ENCODE results near the gene PID1.
"Not testable (repeated sequence)": the region's sequence is repeated elsewhere in the genome, so short reads cannot be mapped to it uniquely, and the experiment has no call there.

PID1 gene

DNA sequence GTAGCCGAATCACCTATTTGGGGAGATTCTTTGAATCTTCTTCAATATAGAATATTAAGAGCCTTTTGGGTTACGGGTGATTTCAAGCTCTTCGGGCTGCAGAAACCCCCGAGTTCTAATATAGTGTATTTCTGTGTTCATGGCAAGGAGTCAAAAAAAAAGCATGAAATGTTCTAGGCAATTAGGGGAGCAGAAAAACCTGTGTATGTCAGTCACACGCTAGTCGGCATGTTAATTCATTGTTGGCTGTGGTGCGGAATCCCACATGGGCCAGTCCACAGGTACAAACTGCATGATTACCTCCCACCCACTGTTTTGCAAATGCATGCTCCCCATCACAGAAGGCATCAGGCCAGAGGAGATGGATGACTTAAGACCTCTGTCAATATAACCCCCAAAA lies 161.9 kb downstream of the PID1 start:
- no peak for DNase-seq (ENCODE audit: low read depth)

DNA sequence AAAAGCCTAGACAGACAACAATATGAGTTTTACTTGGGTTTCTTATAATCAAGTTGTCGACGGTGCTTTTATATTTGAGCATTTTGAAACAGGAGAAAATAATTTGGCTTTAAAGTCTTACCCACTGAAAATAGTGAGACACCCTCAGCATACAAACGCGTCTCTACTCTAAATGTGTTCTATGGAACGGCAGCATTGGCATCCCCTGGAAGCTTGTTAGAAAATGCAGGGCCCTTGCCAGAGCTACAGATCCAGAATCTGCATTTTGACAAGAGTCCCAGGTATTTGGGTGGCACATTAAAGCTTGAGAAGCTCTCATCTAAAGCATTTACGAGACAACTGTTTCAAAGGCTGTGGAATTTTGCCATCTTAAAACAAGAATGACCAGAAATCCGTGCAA lies 163.5 kb downstream of the PID1 start:
- DNase-seq (ENCODE audit: low read depth), result no peak

DNA sequence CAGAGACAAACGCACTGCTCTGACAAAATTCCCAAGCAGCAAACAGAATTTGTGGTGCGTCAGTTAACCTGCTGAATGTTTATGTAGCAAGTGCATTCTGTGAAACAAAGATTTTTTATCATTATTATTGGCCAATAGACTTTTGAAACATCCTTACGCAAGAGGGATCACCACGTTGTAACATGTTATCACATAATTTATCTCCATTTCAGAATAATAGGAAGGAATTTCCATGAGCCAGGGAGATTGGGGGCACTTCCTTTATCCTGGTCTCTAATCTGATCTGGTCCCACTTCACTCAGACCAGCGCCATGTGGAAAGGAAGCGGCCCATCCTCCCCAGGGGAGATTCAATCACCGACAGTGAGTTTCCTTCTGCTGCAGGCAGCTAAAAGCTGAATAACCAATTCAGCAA lies 166.1 kb downstream of the PID1 start:
- DNase-seq (ENCODE audit: low read depth), result no peak

DNA sequence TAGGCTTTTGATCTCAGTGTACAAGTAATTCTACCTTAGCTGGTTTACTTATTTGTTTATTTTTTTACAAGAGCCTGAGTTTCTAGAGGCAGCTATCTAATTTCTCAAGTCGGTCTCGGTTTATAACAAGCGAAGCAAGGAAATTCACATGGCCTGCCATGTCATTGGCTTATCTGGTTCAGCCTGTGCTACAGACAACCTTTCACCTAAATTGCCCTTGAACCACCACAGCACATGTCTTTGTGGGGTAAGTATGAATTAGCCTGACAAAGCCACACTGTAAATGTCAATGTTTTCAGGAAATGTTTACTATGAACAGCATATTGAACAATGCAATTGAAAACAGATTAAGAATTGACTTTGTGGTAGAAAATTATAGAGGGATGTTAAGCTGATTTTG lies 167.1 kb downstream of the PID1 start:
- DNase-seq (ENCODE audit: low read depth), result no peak

DNA sequence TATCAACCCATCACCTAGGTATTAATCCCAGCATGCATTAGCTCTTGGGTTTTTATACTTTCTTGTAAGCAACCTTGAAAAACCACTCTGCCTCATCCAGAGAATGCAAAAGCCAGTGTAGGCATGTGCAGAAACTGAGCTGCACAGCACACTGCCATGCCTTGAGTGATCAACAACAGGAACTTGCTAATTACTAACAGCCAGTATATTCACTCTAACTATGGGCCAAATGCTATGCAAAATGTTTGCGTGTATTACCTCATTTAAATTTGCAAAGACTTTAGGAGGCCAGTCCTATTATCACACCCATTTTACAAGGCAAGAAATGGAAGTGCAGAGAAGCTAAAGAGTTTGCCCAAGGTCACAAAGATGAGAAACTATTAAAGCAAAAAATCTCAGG lies 169.8 kb downstream of the PID1 start:
- DNase-seq (ENCODE audit: low read depth), result no peak

DNA sequence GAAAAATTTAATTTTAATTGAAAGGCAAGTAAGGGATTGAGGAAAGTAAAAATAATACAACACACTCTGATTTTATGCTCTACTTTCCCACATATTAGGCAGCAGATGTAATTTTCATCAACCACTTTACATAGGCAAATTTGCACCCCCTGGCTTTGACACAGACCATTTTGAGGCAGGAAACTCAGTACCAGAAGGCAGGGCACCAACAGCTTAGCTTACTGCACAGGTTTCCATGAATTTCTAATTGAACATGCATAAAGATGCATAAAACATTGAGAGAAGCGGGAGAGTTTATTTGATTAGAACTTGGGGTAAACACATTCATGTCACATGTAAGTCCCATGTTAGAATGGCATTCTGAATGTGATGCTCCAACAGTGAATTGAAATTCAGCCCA lies 171.9 kb downstream of the PID1 start:
- no peak for DNase-seq (ENCODE audit: low read depth)

DNA sequence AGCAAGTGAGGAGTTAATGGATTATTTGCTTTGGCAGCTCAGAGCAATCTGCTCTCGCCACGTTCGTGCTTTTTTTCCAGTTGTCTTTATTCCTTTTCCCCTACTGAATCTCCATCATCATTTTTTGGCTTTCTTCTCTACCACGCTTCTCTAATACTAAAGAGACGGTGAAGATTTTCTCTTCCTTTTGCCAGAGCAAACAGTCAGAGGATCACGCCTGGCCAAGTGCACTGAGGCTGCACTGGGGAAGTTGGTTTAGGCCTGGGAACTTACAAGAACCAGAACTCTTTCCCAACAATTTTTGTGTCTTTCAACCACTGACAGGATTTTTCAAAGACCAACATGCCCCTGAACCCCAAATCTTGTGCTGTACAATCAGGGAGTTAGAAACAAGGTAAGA lies 172.3 kb downstream of the PID1 start:
- DNase-seq (ENCODE audit: low read depth), result no peak

DNA sequence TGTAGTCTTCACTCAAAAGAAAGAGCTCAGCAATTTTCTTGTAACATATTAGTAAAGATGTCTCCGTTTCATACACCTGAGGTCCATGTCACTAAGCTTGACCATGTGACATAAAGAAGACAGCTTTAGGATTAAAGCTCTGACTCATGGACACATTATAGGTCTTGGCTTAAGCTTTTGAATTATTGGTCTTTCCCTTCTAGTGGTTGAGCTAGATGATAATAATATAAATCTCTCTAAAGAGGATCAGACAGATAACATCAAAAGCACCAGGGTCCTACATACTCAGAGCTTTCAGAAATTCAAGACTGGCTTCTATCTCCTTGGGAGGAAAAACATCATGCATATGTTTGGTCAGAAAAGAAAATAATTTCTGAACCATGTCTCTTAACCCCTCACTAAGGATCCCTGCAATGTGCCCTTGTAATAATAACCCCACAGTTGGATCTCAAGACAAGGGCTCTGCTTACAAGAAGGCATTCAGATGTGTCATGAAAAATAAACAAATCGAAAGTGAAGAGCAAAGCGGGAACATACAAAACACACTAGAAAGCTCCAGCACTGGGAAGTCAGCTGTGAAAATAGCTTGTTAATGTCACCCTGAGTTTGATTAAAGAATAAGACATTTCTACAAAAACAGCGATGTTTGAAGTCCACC lies 174.5 kb downstream of the PID1 start:
- DNase-seq (ENCODE audit: low read depth), result no peak

DNA sequence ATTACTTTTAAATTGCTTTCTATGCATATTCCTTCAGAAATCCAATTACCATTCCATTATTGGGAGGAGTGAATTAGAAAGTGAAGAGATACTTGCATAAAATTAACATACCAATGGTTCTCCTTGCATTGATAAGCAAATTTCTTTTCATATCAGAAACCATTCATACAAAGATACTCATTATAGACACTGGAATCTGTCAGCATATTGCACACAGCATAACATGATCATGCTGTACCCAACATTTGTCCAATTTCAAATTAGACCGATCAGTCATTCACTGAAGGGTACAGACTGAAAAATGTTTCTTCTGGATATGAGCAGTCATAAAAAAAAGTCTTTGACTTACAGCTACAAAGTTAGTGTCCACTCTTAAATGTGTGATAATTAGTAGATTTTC lies 175.6 kb downstream of the PID1 start:
- DNase-seq (ENCODE audit: low read depth), result no peak

DNA sequence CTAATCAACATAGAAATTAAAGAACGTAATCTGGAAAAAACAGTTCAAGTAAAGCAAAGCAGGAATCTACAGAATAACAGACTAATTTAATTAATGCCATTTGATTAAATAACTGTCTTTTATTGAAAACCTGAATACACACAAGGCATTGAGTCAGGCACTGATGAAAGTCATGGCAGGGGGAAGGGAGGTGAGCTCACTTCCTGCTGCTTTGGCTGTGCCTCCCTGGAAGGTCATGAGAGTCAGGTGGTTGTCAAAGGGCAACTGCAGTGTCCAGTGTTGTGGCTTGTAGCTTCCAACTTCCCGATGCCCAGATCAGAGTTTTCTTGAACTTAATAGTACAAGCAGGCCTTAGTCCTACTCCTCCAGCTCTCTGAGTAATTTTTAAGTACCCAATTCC lies 180.9 kb downstream of the PID1 start:
- DNase-seq (ENCODE audit: low read depth), result no peak

DNA sequence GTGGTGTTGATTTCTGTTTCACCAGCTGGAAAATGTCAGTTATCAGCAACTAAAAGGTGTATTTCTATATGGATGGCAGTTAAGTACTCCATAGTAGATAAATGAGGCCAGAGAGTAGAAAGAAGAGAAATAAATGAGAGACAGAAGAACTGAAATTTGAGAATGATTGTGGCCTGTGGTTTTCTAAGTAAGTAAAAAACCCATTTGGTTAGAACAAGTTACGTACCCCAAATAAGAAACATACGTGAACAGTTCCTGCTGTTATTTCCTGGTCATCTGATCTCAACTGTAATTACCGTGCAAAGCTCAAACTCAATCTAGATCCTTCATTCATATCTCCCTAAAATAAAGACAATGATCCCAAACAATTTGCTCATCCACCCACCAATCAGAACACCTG lies 181.3 kb downstream of the PID1 start:
- no peak for DNase-seq (ENCODE audit: low read depth)

DNA sequence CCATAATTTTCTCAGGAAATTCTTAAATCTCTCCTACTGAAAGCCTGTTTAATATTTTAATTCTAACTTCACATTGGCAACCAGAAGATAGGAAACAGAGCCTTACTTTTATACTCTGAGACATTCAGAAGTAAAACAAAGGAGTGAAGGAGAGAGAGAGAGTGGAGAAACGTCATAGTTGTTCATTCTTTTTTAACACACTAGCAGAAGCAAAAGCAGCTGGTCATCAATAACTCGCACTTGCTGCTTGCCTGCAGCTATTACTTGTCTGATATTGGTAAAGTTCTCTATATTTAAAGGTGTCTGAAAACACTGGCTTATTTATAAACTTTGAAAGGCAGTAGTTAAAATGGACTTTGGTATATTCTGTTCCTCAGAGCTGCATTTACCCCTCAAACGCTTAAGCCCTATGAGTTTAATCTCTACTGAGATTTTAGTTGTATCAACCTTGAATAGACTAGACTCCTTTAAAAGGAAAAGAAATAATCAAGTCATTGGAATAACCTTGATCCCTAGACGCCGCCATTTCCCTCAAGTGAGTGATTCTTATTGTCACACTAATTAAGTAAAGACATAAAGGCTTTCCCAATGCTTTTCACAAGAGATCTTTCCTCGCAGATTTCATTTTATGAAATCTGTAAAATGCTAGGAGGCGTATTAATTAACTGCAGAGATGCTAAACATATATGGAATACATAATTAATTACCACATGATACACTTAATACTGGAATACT lies 182.0 kb downstream of the PID1 start:
- DNase-seq (ENCODE audit: low read depth), result no peak

DNA sequence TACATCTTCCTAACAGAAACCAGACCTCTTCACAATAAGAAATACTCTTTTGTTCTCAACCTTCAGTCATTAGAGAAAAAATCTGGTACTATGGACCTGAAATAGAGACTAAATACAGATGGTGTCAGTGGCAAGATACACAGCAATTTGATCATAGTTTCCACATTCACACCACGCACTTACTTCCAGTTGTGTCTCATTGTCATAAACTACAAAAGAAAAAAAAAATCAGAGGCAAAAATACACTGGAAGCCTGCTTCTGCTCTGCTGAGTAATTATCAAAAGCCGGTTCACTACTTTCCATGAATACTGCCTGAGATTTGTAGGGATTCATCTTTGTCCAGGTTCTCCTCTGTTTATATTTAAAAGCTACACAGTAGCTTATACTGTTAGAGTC lies 182.6 kb downstream of the PID1 start:
- no peak for DNase-seq (ENCODE audit: low read depth)

DNA sequence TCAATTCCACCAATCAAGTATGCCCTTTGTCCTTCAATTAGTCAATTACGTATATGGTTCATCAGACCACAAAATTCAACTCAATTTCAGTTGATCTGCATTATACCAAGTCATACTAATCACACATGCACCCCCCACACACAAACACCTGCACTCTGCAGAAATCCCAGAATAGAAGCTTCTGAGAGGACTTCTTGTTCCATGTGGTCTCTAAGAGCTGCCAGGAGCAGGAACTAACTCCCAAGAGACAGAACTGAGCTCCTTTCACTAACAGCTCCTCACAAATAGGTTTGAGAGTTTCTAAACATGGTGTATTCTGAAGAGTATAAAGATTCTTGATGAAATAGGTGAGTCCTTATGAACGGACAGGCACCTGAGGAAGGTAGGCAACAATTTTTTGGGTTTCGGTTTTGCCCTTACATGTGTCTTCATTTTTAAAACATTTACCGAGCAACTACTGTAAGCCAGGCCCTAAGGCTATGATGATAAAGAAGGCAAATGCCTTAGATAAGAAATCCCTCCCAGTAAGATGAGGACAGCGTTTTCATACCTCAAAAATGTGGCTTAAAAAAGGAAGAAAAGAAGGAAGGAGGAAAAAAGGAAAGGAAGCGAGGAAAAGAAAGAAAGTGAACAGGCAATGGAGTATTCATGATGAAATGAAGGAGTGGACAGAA lies 183.1 kb downstream of the PID1 start:
- no peak for DNase-seq (ENCODE audit: low read depth)

DNA sequence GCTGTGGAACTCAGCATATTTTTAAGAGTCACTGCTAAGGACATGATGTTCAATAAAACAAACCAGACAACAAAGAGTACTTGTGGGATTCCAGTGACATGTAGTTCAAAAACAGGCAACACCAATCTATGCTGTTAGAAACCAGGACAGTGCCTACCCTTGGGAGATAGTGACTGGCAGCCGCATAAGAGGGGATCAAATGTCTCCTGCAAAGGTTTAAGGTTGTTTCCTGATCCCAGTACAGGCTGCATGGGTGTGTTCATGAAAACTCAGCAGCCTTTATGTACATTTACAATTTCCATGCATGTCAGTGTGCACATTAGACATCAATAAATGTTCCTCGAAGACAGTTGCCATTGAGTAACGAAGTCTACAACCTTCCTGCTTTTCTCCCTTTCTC lies 183.8 kb downstream of the PID1 start:
- no peak for DNase-seq (ENCODE audit: low read depth)

DNA sequence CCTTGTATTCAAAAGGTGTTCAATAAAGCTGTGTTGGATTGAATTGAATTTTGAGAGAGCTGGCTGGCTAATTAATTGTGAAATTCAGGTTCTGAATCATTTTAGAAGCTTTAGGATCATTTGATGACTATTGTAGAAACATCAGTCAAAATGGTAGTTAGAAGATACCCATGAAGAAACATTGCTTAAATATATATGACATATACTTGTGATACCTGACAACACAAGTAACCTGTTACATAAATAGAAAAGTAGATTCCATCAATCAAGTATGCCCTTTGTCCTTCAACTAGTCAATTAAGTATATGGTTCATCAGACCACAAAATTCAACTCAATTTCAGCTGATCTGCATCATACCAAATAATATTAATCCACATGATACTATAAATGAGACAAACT lies 185.6 kb downstream of the PID1 start:
- DNase-seq (ENCODE audit: low read depth), result no peak

DNA sequence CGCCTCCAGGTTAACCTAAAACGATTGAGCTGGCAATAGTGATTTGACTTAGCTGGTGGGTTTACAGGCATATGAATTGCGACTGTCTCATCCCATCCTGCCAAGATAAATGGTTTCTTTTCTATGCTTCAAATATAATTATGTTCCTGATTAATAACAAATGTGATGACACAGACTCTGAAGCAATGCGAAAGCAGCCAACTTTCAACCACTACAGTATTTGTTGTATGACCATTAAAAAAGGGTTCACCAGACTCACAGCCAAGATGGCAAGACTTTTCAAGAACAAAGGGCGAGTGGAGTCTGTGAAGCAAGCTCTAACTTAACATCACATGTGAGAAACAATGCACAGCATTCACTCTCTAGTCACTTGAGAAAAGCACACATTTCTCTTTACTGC lies 186.6 kb downstream of the PID1 start:
- no peak for DNase-seq (ENCODE audit: low read depth)

DNA sequence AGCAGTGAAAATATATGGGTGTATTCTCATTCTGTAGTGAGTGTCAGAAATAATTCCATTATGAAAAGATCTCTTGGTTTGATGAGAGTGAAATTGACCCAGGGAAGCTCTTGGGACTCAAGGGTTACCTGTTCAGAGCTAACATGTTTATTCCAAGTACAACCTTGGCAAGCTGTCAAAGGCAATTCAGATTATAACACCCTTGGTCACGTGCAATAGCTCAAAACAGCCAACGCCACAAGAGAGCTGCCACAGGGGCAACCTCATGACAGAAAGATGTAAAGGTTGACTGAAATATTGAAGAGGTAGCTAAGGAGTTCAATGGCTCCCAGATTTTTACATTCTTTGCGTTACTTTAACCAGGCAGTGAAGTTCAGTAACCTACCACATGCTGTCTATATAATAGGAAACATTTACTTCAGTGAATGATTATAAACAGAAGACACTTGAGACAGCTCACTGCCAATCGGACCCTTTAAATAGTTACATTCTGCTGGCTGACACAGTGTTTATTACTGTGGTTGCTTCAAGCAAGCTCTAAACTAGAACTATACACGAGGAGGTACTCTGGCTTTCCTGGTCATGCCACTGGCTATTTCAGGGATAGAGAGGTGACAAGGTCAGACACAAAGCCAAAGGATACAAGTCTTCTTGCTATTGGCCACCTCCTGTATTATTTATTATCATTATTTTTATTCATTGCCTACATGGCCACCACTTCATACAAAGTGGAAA lies 187.3 kb downstream of the PID1 start:
- DNase-seq (ENCODE audit: low read depth), result no peak

DNA sequence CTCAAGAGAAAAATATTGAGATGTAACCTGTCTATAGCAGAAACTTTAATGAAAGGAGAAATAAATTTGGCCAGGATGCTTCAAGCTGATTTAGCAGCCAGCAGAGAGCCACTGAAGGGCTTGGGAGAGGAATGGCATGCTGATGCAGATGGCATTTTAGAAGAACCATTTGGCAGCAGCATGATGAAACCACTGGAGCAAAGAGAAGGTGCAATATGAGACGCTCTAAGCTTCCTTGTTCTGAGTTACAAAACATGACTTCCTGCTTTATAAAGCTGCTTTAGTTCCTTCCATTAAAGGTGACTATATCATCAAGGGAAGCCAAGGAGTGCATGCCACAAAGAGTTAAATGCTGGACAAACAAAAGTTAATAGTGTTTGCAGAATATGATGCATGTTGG lies 189.7 kb downstream of the PID1 start:
- no peak for DNase-seq (ENCODE audit: low read depth)

DNA sequence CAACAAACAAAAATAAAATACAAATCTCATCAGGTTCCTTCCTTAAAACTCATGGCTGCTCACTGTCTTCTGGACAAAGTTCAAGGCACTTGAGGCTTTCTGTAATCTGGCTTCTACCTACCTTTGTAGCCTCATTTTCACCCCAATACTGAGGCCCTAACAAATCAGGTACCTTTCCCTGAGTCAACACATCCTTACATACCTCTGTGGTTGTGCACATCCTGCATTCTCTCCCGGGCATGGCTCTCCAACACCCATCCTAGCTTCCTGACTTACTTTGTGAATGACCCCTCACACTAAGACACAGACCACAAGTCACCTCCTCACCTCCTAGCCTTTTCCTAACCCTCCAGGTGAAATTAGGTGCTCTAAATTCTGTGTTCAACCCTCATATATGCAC lies 190.9 kb downstream of the PID1 start:
- DNase-seq (ENCODE audit: low read depth), result no peak

DNA sequence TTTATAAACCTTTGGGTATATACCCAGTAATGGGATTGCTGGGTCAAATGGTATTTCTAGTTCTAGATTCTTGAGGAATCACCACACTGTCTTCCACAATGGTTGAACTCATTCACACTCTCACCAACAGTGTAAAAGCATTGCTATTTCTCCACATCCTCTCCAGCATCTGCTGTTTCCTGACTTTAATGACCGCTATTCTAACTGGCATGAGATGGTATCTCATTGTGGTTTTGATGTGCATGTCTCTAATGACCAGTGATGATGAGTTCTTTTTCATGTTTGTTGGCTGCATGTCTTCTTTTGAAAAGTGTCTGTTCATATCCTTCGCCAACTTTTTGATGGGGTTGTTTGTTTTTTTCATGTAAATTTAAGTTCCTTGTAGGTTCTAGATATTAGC lies 194.2 kb downstream of the PID1 start:
- DNase-seq (ENCODE audit: low read depth), result not testable (repeated sequence)

DNA sequence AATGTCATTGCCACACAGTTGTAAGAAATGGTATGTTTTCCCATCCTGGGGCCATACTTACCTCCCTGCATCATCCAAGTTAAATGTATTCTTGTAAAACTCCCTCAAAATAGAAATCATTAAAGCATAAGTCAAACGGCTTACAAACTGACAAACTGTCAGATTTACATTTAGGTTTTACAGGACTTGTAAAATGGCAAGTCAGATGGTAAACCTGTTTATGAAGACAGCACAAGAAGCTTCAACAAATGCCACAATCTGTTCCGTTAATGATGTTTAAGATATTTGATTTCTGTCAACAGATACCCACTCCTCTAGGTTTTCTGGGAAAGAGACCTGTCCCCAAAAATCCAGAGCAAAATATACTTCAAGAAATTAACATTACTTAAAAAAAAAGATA lies 197.2 kb downstream of the PID1 start:
- DNase-seq (ENCODE audit: low read depth), result no peak
